Peyer's patch (tissue), 4 donors: ENCODE data around the gene ALDH1L1.

Experiments
- POLR2A ChIP-seq, 2 donors: fragments of 450-650 bp; IDR thresholded peaks; one replicate each; pipeline ENCODE4 v1.5.1; 2017; ENCODE audit warnings: antibody characterized with exemption in 2 of 2, mild to moderate bottlenecking in 2 of 2, moderate library complexity in 2 of 2
- TF ChIP-seq, protein P1 (sequence below), 6 experiments: fragments of 450-650 bp in 4 of 6; fragments of 200-600 bp in 2 of 6; sonication (generic) in 1 of 6; IDR thresholded peaks; one replicate each; pipeline ENCODE4 v1.5.1; 2017 to 2019; ENCODE audit warnings: antibody characterized with exemption in 6 of 6, mild to moderate bottlenecking in 3 of 6, moderate library complexity in 1 of 6

DNA sequence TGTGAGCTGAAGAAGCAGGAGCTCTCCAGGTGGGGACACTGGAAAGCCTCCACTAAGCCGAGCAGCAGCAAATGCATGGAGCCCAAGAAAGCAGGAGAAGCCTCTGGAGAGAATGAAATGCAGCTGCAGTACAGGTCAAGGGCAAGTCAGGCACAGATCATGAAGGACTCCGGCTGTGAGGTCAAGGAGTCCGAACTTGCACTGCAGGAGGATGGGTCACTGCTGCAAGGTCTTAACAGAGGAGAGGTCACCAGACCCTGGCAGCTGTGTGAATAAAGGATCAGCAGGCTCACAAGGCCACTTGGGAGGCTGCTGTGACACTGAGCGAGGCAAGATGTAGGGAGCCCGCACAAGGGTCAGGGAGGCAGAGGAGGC is 71.7 kb downstream of the ALDH1L1 start:
- TF ChIP-seq, protein P1, sequence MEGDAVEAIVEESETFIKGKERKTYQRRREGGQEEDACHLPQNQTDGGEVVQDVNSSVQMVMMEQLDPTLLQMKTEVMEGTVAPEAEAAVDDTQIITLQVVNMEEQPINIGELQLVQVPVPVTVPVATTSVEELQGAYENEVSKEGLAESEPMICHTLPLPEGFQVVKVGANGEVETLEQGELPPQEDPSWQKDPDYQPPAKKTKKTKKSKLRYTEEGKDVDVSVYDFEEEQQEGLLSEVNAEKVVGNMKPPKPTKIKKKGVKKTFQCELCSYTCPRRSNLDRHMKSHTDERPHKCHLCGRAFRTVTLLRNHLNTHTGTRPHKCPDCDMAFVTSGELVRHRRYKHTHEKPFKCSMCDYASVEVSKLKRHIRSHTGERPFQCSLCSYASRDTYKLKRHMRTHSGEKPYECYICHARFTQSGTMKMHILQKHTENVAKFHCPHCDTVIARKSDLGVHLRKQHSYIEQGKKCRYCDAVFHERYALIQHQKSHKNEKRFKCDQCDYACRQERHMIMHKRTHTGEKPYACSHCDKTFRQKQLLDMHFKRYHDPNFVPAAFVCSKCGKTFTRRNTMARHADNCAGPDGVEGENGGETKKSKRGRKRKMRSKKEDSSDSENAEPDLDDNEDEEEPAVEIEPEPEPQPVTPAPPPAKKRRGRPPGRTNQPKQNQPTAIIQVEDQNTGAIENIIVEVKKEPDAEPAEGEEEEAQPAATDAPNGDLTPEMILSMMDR (IDR thresholded peaks at IDR 0.05): no peak
- TF ChIP-seq POLR2A (IDR thresholded peaks at IDR 0.05): no peak
